Natural killer cell treated with Interleukin-12 subunit alpha and Interleukin-12 subunit beta and Interleukin-15 and Interleukin-18, amount 100 ng/mL, for 72 hours (primary cell): Measurements from ENCODE around the gene ZNF845. TPM values are rescaled to one million over a fixed set of nuclear protein-coding genes. Genes with fewer than 3 reads are reported as not detected.
"Not testable (repeated sequence)": the region's sequence is repeated elsewhere in the genome, so short reads cannot be mapped to it uniquely, and the experiment has no call there.

ENCODE experiments used
- ATAC-seq, 2 donors: fragments of 150-1000 bp; cut with Tn5 transposase in 1 of 2; sonication (Bioruptor Pico), chemical (Tn5 transposase) in 1 of 2; 2 replicates each; pipeline ENCODE4 v1.10.0; 2021
- DNase-seq: peaks from one replicate; pipeline ENCODE4 v3.0.0; 2022; ENCODE audit warnings: low spot score
- H3K27ac Mint-ChIP-seq, 2 donors: 1 replicate in 1 of 2; 2 replicates in 1 of 2; pipeline ENCODE4 v1.8.0; 2022; ENCODE audit warnings: mixed read lengths in 2 of 2, mild to moderate bottlenecking in 1 of 2, moderate library complexity in 1 of 2
- H3K27me3 Mint-ChIP-seq, 2 donors: 1 replicate in 1 of 2; 2 replicates in 1 of 2; pipeline ENCODE4 v1.8.0; 2022; ENCODE audit warnings: mixed read lengths in 2 of 2
- H3K36me3 Mint-ChIP-seq: one replicate; pipeline ENCODE4 v1.8.0; 2022; ENCODE audit warnings: mixed read lengths
- H3K4me1 Mint-ChIP-seq, 2 donors: 1 replicate in 1 of 2; 2 replicates in 1 of 2; pipeline ENCODE4 v1.8.0; 2022; ENCODE audit warnings: low read depth in 2 of 2, mixed read lengths in 2 of 2, mild to moderate bottlenecking in 1 of 2
- H3K4me3 Mint-ChIP-seq: one replicate; pipeline ENCODE4 v1.8.0; 2022; ENCODE audit warnings: mixed read lengths
- H3K9me3 Mint-ChIP-seq: 2 replicates; pipeline ENCODE4 v1.8.0; 2022; ENCODE audit warnings: mixed read lengths
- total RNA-seq, 2 donors: library from RNA; stranded (reverse); gene quantifications; one replicate each; pipeline ENCODE4 v1.2.3, GENCODE V29; 2022

Gene ZNF845
- total RNA-seq, 2 donors from 2014 or later, result 5.5 to 7.9 TPM

- H3K27me3 Mint-ChIP-seq, result peaks cover 0 to 2% of the 10 kb centered on the region in 2 donors
- H3K4me3 Mint-ChIP-seq, result no peak overlapping the region
Measured at GRCh38 chr19:53357821-53358581, 24.5 kb downstream of the ZNF845 start.

GRCh38 chr19:53360056-53360455 lies 26.5 kb downstream of the ZNF845 start:
- peaks cover 18% of the 10 kb centered on the region for H3K36me3 Mint-ChIP-seq
- ATAC-seq, DNase-seq, H3K9me3 Mint-ChIP-seq, H3K4me1 Mint-ChIP-seq, H3K27ac Mint-ChIP-seq, H3K27me3 Mint-ChIP-seq, H3K4me3 Mint-ChIP-seq: not testable (repeated sequence)

More at GRCh38 chr19:53357821-53358581, 24.5 kb downstream of the ZNF845 start:
- Mint-ChIP-seq H3K9me3 (peaks cover 10% of the 10 kb centered on the region), H3K4me1 (peaks cover 0 to 3% of the 10 kb centered on the region in 2 donors), H3K27ac (no peak overlapping the region), H3K36me3 (peaks cover 30% of the 10 kb centered on the region)
- DNase-seq (no peak), ATAC-seq (peak in 1 of 2 donors; percentile 6)

GRCh38 chr19:53365134-53365898 lies 31.8 kb downstream of the ZNF845 start, which contains the start of gene ZNF525:
Gene ZNF525 (plus strand): TSS chr19:53365705. CDS start chr19:53372282, 6,577 bp downstream.
- H3K9me3 Mint-ChIP-seq, result no peaks in the 10 kb centered on the region
- peak within 1 kb of the TSS; percentile 89 for H3K4me3 Mint-ChIP-seq
- H3K27me3 Mint-ChIP-seq, result no peaks in the 10 kb centered on the region
- peak; percentile 96 for DNase-seq
- ATAC-seq, result peak; percentile 100
- H3K4me1 Mint-ChIP-seq, result peaks cover 16 to 21% of the 10 kb centered on the region in 2 donors
- peak within 1 kb of the TSS; percentile 77 to 89 for H3K27ac Mint-ChIP-seq
- peaks cover 11% of the 10 kb centered on the region for H3K36me3 Mint-ChIP-seq

GRCh38 chr19:53365899-53366493 lies 32.4 kb downstream of the ZNF845 start:
- DNase-seq (no peak), ATAC-seq (peak; percentile 50 to 59)
- H3K9me3 Mint-ChIP-seq, result no peaks in the 10 kb centered on the region
- H3K27ac Mint-ChIP-seq, result peak overlapping the region; percentile 77 to 89
- no peaks in the 10 kb centered on the region for H3K27me3 Mint-ChIP-seq
- H3K4me3 Mint-ChIP-seq, result peak overlapping the region; percentile 89
- peaks cover 15% of the 10 kb centered on the region for H3K36me3 Mint-ChIP-seq
- H3K4me1 Mint-ChIP-seq, result peaks cover 18 to 21% of the 10 kb centered on the region in 2 donors

DNA sequence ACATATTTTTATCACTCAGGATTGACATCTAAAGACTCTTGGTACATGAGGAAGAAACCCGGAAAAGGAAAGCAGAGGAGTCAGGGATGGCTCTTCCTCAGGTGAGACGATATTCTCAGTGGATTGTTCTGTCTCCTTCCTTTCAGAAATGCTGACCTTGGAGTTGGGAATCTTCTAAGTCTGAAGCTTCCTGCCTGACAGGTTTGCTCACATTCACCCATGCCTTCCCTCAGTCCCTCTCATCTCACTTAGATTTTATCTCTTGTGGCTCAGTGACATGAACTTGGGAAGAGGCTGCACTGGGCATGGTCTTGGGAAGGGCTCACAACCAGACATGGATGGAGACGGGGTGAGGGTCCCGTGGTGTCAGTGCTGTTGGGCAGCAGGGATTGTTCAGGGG lies 38.6 kb downstream of the ZNF845 start:
- ATAC-seq, result no peak
- no peak for DNase-seq
- Mint-ChIP-seq H3K9me3 (peaks cover 4% of the 10 kb centered on the region), H3K4me3 (no peak overlapping the region), H3K27ac (no peak overlapping the region), H3K27me3 (no peaks in the 10 kb centered on the region), H3K36me3 (peaks cover 53% of the 10 kb centered on the region), H3K4me1 (peaks cover 8 to 11% of the 10 kb centered on the region in 2 donors)

DNA sequence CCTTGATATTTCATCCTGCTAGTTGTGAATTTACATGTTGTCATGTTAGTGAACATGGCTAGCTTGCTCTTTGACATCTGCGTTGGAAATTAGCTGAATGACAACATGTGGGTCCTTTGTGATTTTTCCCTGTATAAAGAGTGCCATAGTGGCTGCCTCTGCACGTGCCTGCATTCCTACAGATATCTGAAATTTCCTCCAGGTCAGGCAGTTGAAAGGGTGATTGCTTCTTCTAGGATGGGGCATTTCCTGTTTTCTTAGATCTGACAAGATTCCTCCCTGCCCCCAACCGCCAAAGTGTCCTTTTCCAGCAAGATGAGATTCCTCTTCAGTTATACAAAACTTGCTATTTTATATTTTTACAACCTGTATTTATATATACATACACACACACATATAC lies 40.7 kb downstream of the ZNF845 start:
- Mint-ChIP-seq H3K36me3 (peaks cover 61% of the 10 kb centered on the region), H3K27ac (no peak overlapping the region), H3K4me3 (no peak overlapping the region), H3K4me1 (peaks cover 0 to 3% of the 10 kb centered on the region in 2 donors), H3K9me3 (peaks cover 4% of the 10 kb centered on the region), H3K27me3 (no peaks in the 10 kb centered on the region)
- DNase-seq, result no peak
- ATAC-seq, result no peak

- Mint-ChIP-seq H3K27me3 (no peaks in the 10 kb centered on the region), H3K9me3 (peaks cover 4% of the 10 kb centered on the region), H3K27ac (no peak overlapping the region), H3K36me3 (peaks cover 64% of the 10 kb centered on the region), H3K4me3 (no peak overlapping the region), H3K4me1 (peaks cover 0 to 3% of the 10 kb centered on the region in 2 donors)
- no peak for ATAC-seq
- DNase-seq, result no peak
Measured at GRCh38 chr19:53374743-53375142, 41.2 kb downstream of the ZNF845 start.

DNA sequence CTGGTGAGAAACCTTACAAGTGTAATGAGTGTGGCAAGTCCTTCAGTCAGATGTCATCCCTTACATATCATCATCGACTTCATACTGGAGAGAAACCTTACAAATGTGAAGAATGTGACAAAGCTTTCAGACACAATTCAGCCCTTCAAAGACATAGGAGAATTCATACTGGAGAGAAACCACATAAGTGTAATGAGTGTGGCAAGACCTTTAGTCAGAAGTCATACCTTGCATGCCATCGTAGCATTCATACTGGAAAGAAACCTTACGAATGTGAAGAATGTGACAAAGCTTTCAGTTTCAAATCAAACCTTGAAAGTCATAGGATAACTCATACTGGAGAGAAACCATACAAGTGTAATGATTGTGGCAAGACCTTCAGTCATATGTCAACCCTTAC lies 47.8 kb downstream of the ZNF845 start:
- Mint-ChIP-seq H3K4me1 (no peaks in the 10 kb centered on the region), H3K27me3 (no peaks in the 10 kb centered on the region), H3K27ac (no peak overlapping the region), H3K9me3 (peaks cover 30% of the 10 kb centered on the region), H3K36me3 (peaks cover 89% of the 10 kb centered on the region), H3K4me3 (no peak overlapping the region)
- ATAC-seq (no peak), DNase-seq (no peak)

DNA sequence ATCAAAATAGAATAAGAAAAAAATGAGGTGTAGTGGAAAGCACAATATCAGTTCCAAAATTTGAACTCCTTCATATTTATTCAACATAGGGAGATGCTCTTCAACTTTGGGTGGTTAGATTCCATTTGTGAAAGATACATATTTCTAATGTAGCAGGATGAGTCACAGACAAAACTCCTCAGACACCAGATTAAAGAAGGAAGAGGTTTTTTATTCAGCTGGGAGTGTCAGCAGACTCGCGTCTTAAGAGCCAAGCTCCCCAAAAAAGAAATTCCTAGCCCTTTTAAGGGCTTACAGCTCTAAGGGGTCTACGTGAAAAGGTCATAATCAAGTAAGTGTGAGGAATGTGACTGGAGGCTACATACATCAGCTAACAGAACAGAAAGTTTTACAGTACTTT lies 54.6 kb downstream of the ZNF845 start:
- DNase-seq (no peak), ATAC-seq (no peak)
- Mint-ChIP-seq H3K36me3 (peaks cover 46% of the 10 kb centered on the region), H3K4me3 (no peak overlapping the region), H3K27me3 (no peaks in the 10 kb centered on the region), H3K27ac (no peak overlapping the region), H3K4me1 (no peaks in the 10 kb centered on the region), H3K9me3 (peaks cover 29% of the 10 kb centered on the region)

- Mint-ChIP-seq H3K9me3 (peaks cover 26% of the 10 kb centered on the region), H3K27ac (no peak overlapping the region), H3K36me3 (peaks cover 38% of the 10 kb centered on the region), H3K27me3 (no peaks in the 10 kb centered on the region), H3K4me3 (no peak overlapping the region), H3K4me1 (no peaks in the 10 kb centered on the region)
- ATAC-seq (no peak), DNase-seq (no peak)
Measured at GRCh38 chr19:53388904-53389303, 55.4 kb downstream of the ZNF845 start.

GRCh38 chr19:53389571-53389970 lies 56.0 kb downstream of the ZNF845 start:
- Mint-ChIP-seq H3K27ac (no peak overlapping the region), H3K4me3 (no peak overlapping the region), H3K36me3 (peaks cover 34% of the 10 kb centered on the region), H3K4me1 (peaks cover 0 to under 1% of the 10 kb centered on the region in 2 donors), H3K27me3 (no peaks in the 10 kb centered on the region), H3K9me3 (peaks cover 25% of the 10 kb centered on the region)
- no peak for ATAC-seq
- no peak for DNase-seq

GRCh38 chr19:53389978-53390377 lies 56.4 kb downstream of the ZNF845 start:
- Mint-ChIP-seq H3K4me1 (peaks cover 0 to 3% of the 10 kb centered on the region in 2 donors), H3K27ac (no peak overlapping the region), H3K27me3 (no peaks in the 10 kb centered on the region), H3K36me3 (peaks cover 30% of the 10 kb centered on the region), H3K4me3 (no peak overlapping the region), H3K9me3 (peaks cover 21% of the 10 kb centered on the region)
- ATAC-seq (no peak), DNase-seq (no peak)

GRCh38 chr19:53394522-53394973 lies 61.0 kb downstream of the ZNF845 start:
- ATAC-seq, result no peak
- Mint-ChIP-seq H3K36me3 (peaks cover 17% of the 10 kb centered on the region), H3K27me3 (no peaks in the 10 kb centered on the region), H3K27ac (peak overlapping the region; percentile 87 to 88), H3K9me3 (peaks cover 7% of the 10 kb centered on the region), H3K4me3 (peak overlapping the region; percentile 92), H3K4me1 (peaks cover 16 to 17% of the 10 kb centered on the region in 2 donors)
- DNase-seq, result no peak
